ENCODE measurements around the gene ORC4. TPM values are rescaled to one million over a fixed set of nuclear protein-coding genes. Genes with fewer than 3 reads are reported as not detected.
A peak's percentile ranks its signal among the peaks of the same experiment; 100 is the strongest.

The ORC4 gene
- total and polyA plus RNA-seq, 8 donors, result 4.8 to 27.6 (median 15.5) TPM

- intact Hi-C loops (cut with DNase I), result no loop called here
- Histone ChIP-seq H3K9me3 (no peaks in the 10 kb centered on the region), H3K4me1 (no peaks in the 10 kb centered on the region), H3K27ac (no peak overlapping the region), H3K36me3 (peaks cover 0 to 5% (median 0%) of the 10 kb centered on the region in 3 donors), H3K4me3 (no peak overlapping the region), H3K27me3 (no peaks in the 10 kb centered on the region)
- no peak for TF ChIP-seq CTCF (IDR thresholded peaks at IDR 0.05)
- ATAC-seq (no peak), FAIRE-seq (no peak), DNase-seq (no peak)
- 71 to 74% methylated on average over 1 of the region's 1 CpG for WGBS, 2 donors
Measured at GRCh38 chr2:147945660-147946059, 74.9 kb downstream of the ORC4 start.

- 85 to 89% methylated on average over 1 of the region's 1 CpG for WGBS, 2 donors
- no peak for FAIRE-seq
- peak in 1 of 4 donors; percentile 20 for ATAC-seq
- Histone ChIP-seq H3K9me3 (no peaks in the 10 kb centered on the region), H3K27ac (no peak overlapping the region), H3K27me3 (no peaks in the 10 kb centered on the region), H3K4me1 (no peaks in the 10 kb centered on the region), H3K36me3 (no peaks in the 10 kb centered on the region), H3K4me3 (no peak overlapping the region)
- no peak for TF ChIP-seq CTCF (IDR thresholded peaks at IDR 0.05)
- no peak for DNase-seq
- intact Hi-C loops (cut with DNase I), result loop anchor here in 1 of 3 donors (10.0 kb wide), 1 partner anchor 1055 kb away; no protein-coding TSS in a partner anchor
Measured at GRCh38 chr2:147939313-147939712, 81.2 kb downstream of the ORC4 start.

- FAIRE-seq, result peak; percentile 97
- WGBS, 2 donors, result 37 to 39% methylated on average over 3 of the region's 3 CpGs
- no peaks in the 10 kb centered on the region for H3K36me3 ChIP-seq
- intact Hi-C loops (cut with DNase I), result loop anchor here in 1 of 3 donors (10.0 kb wide), 1 partner anchor 1057 kb away; no protein-coding TSS in a partner anchor
- H3K27ac ChIP-seq, result no peak overlapping the region
- peak; percentile 61 to 84 (median 66) for TF ChIP-seq CTCF (IDR thresholded peaks at IDR 0.05)
- DNase-seq, result no peak
- ATAC-seq, result peak; percentile 69 to 92 (median 88)
- no peak overlapping the region for H3K4me3 ChIP-seq
- H3K9me3 ChIP-seq, result no peaks in the 10 kb centered on the region
- no peaks in the 10 kb centered on the region for H3K27me3 ChIP-seq
- no peaks in the 10 kb centered on the region for H3K4me1 ChIP-seq
Measured at GRCh38 chr2:147937744-147938349, 82.7 kb downstream of the ORC4 start.

- intact Hi-C loops (cut with DNase I), result loop anchor here in 1 of 3 donors (10.0 kb wide), 1 partner anchor 1060 kb away; no protein-coding TSS in a partner anchor
- Histone ChIP-seq H3K27me3 (no peaks in the 10 kb centered on the region), H3K4me1 (no peaks in the 10 kb centered on the region), H3K27ac (no peak overlapping the region), H3K9me3 (no peaks in the 10 kb centered on the region), H3K4me3 (no peak overlapping the region), H3K36me3 (no peaks in the 10 kb centered on the region)
- 71 to 74% methylated on average over 1 of the region's 1 CpG for WGBS, 2 donors
- no peak for TF ChIP-seq CTCF (IDR thresholded peaks at IDR 0.05)
- no peak for ATAC-seq
- FAIRE-seq, result no peak
- DNase-seq, result no peak
Measured at GRCh38 chr2:147934881-147935620, 85.5 kb downstream of the ORC4 start.

GRCh38 chr2:147933931-147934330, 86.6 kb downstream of the ORC4 start:
- no peaks in the 10 kb centered on the region for H3K9me3 ChIP-seq
- intact Hi-C loops (cut with DNase I), result loop anchor here in 1 of 3 donors (10.0 kb wide), 1 partner anchor 1061 kb away; no protein-coding TSS in a partner anchor
- no peak for TF ChIP-seq CTCF (IDR thresholded peaks at IDR 0.05)
- no peaks in the 10 kb centered on the region for H3K36me3 ChIP-seq
- DNase-seq (no peak), FAIRE-seq (no peak), ATAC-seq (no peak)
- H3K27ac ChIP-seq, result no peak overlapping the region
- H3K4me3 ChIP-seq, result no peak overlapping the region
- no peaks in the 10 kb centered on the region for H3K27me3 ChIP-seq
- H3K4me1 ChIP-seq, result no peaks in the 10 kb centered on the region

Measured in pancreas (tissue), 10 donors.